Activated B cell treated with CpG ODN at 0.5 μM for 24 hours (primary cell): ENCODE results near the gene DOK1. TPM values are rescaled to one million over a fixed set of nuclear protein-coding genes. Genes with fewer than 3 reads are reported as not detected.

Experiments
- ATAC-seq: fragments of 200-7000 bp; cut with Tn5 transposase; one replicate; pipeline ENCODE4 v1.10.0; 2021; ENCODE audit warnings: low read depth, mild to moderate bottlenecking, moderate library complexity
- CTCF ChIA-PET: fragments of 350-600 bp; sonication (Branson Sonifier 250); formaldehyde crosslinking; loops from one replicate; lab custom pipeline; 2021; ENCODE audit warnings: antibody characterized with exemption; lab: Charles Lee
- POLR2A ChIA-PET: fragments of 350-600 bp; sonication (Branson Sonifier 250); formaldehyde crosslinking; loops from one replicate; lab custom pipeline; 2021; ENCODE audit warnings: antibody characterized with exemption; lab: Charles Lee
- DNase-seq: peaks from one replicate; pipeline ENCODE4 v3.0.0; 2022
- H3K27ac Mint-ChIP-seq: one replicate; pipeline ENCODE4 v1.8.0; 2020; ENCODE audit warnings: mixed read lengths
- H3K27me3 Mint-ChIP-seq: one replicate; pipeline ENCODE4 v1.8.0; 2021; ENCODE audit warnings: mixed read lengths
- H3K36me3 Mint-ChIP-seq: one replicate; pipeline ENCODE4 v1.8.0; 2021; ENCODE audit warnings: low read depth, mixed read lengths
- H3K4me1 Mint-ChIP-seq: one replicate; pipeline ENCODE4 v1.8.0; 2021; ENCODE audit warnings: mixed read lengths
- H3K4me3 Mint-ChIP-seq: one replicate; pipeline ENCODE4 v1.8.0; 2020; ENCODE audit warnings: mild to moderate bottlenecking, mixed read lengths
- H3K9me3 Mint-ChIP-seq: one replicate; pipeline ENCODE4 v1.8.0; 2020; ENCODE audit warnings: mixed read lengths
- intact Hi-C: fragments of 100-400 bp; cut with micrococcal nuclease; formaldehyde crosslinking; loops from one replicate; pipeline ENCODE4 v1.15.1; 2024
- total RNA-seq: library from RNA; stranded (reverse); gene quantifications from 2 replicates; pipeline ENCODE4 v1.2.3, GENCODE V29; 2022
- TF ChIP-seq, protein P1 (sequence below): fragments of 200-600 bp; IDR thresholded peaks from one replicate; pipeline ENCODE4 v1.8.0; 2022; ENCODE audit warnings: antibody characterized with exemption, mild to moderate bottlenecking

The DOK1 gene
- total RNA-seq, 1 donor from 2014 or later, result 33.8 TPM

DNA sequence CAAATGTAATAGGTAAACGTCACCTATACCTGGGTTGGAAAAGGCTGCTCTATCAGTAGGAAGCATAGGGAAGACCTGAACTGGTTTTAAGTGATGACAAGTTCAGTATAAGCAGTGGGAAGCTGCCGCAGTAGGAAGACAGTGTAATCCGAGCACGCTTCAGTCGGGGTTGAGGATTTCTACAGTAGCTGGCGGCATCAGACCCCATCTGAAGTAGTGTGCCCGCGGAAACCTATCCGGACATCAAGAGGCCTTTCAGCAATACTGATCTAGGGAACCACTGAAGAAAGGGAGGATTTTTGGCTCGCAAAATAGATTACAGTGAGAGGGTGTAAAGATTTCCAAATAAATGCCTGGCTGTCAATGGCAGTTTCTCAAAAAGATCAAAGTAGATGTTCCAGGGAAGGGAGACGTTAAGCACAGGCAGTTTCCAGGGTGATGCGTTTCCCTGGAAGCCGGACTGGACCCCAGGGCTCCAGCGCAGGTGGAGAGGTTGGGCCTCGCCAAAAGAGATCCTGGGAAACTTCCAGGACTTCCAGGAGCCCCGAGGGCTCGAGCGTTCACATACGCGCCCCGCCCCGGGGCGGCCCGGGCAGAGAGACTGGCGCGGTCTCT is 6.1 kb upstream of the DOK1 start:
- Mint-ChIP-seq H3K27ac (no peak overlapping the region), H3K27me3 (peaks cover 19% of the 10 kb centered on the region), H3K4me3 (peak overlapping the region; percentile 75), H3K9me3 (no peaks in the 10 kb centered on the region), H3K4me1 (peaks cover 24% of the 10 kb centered on the region), H3K36me3 (no peaks in the 10 kb centered on the region)
- ChIA-PET POLR2A (interaction anchor here (1.4 kb wide), 1 partner anchor 18 kb away, joined by 5 read pairs; the partner anchor contains the start of genes AUP1 and HTRA2), CTCF (no interaction called here)
- TF ChIP-seq, protein P1, sequence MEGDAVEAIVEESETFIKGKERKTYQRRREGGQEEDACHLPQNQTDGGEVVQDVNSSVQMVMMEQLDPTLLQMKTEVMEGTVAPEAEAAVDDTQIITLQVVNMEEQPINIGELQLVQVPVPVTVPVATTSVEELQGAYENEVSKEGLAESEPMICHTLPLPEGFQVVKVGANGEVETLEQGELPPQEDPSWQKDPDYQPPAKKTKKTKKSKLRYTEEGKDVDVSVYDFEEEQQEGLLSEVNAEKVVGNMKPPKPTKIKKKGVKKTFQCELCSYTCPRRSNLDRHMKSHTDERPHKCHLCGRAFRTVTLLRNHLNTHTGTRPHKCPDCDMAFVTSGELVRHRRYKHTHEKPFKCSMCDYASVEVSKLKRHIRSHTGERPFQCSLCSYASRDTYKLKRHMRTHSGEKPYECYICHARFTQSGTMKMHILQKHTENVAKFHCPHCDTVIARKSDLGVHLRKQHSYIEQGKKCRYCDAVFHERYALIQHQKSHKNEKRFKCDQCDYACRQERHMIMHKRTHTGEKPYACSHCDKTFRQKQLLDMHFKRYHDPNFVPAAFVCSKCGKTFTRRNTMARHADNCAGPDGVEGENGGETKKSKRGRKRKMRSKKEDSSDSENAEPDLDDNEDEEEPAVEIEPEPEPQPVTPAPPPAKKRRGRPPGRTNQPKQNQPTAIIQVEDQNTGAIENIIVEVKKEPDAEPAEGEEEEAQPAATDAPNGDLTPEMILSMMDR, result no peak
- DNase-seq, result no peak
- intact Hi-C loops, result no loop called here
- ATAC-seq, result no peak

- intact Hi-C loops, result no loop called here
- Mint-ChIP-seq H3K27ac (no peak overlapping the region), H3K4me3 (peak overlapping the region; percentile 80), H3K4me1 (peaks cover 27% of the 10 kb centered on the region), H3K36me3 (no peaks in the 10 kb centered on the region), H3K27me3 (peaks cover 19% of the 10 kb centered on the region), H3K9me3 (no peaks in the 10 kb centered on the region)
- TF ChIP-seq, protein P1, result no peak
- DNase-seq, result no peak
- peak; percentile 50 for ATAC-seq
- CTCF ChIA-PET, result no interaction called here
- POLR2A ChIA-PET, result interaction anchor here (0.6 to 1.4 kb wide), 3 partner anchors 18 to 84 kb away, joined by 3 to 5 read pairs (median 5); partner anchors contain the start of genes AUP1 and HTRA2
Measured at GRCh38 chr2:74548900-74549826, 5.4 kb upstream of the DOK1 start.

- CTCF ChIA-PET, result interaction anchor here (0.7 to 0.9 kb wide), 2 partner anchors 44 to 78 kb away, joined by 3 read pairs; partner anchors contain the start of gene MRPL53
- POLR2A ChIA-PET, result interaction anchor here (0.9 to 1.3 kb wide), 3 partner anchors 11 to 19 kb away, joined by 3 to 5 read pairs (median 3); no protein-coding TSS in a partner anchor
- Mint-ChIP-seq H3K4me3 (peak overlapping the region; percentile 0), H3K4me1 (peaks cover 30% of the 10 kb centered on the region), H3K27me3 (peaks cover 19% of the 10 kb centered on the region), H3K27ac (no peak overlapping the region), H3K9me3 (no peaks in the 10 kb centered on the region), H3K36me3 (peaks cover 5% of the 10 kb centered on the region)
- TF ChIP-seq, protein P1, result no peak
- intact Hi-C loops, result no loop called here
- DNase-seq, result no peak
- no peak for ATAC-seq
Measured at GRCh38 chr2:74550231-74550630, 4.3 kb upstream of the DOK1 start.

DNA sequence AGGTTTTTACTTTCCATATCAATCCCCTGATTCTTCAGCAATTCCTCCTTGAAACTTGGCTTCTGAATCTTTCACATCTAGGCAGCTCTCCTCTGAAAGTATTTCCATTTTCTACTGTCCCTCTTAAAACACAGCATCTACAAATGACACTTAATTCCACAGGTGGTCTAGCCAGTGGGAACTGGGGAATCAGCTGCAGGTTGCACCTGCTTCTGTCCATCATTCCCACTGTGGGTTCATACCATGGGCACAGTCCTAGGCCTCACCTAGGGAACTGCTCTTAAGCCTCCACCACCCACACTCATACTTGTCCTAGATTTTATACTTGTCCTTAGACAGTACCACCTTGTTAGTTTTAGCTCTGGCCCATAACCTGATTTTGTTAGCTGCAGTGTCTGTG is 3.0 kb upstream of the DOK1 start:
- H3K27ac Mint-ChIP-seq, result no peak overlapping the region
- no peak for ATAC-seq
- intact Hi-C loops, result no loop called here

More for the DNA sequence above, 3.0 kb upstream of the DOK1 start:
- DNase-seq, result no peak
- TF ChIP-seq, protein P1, result no peak
- no peak overlapping the region for H3K4me3 Mint-ChIP-seq
- ChIA-PET POLR2A (interaction anchor here (0.6 to 1.5 kb wide), 3 partner anchors 22 to 46 kb away, joined by 3 to 4 read pairs (median 3); partner anchors contain the start of genes AUP1 and HTRA2), CTCF (interaction anchor here (0.6 kb wide), 1 partner anchor 20 kb away, joined by 3 read pairs; no protein-coding TSS in a partner anchor)
- no peaks in the 10 kb centered on the region for H3K9me3 Mint-ChIP-seq
- peaks cover 19% of the 10 kb centered on the region for H3K27me3 Mint-ChIP-seq
- H3K36me3 Mint-ChIP-seq, result peaks cover 8% of the 10 kb centered on the region
- H3K4me1 Mint-ChIP-seq, result peaks cover 39% of the 10 kb centered on the region
